HCT116 (cell line): ENCODE measurements around the gene ELAPOR2. TPM values are rescaled to one million over a fixed set of nuclear protein-coding genes. Genes with fewer than 3 reads are reported as not detected.

Source experiments
- ATAC-seq: fragments of 200-7000 bp; cut with Tn5 transposase; 2 replicates; pipeline ENCODE4 v1.9.1; 2020; ENCODE audit warnings: mild to moderate bottlenecking, moderate library complexity
- BruUV-seq: library from RNA; stranded (reverse); fragments of 400-500 nt; replicated peaks from 2 replicates; lab custom pipeline; 2021; lab: Mats Ljungman, UMichigan
- CTCF ChIA-PET: fragments of 300-600 bp; sonication (Branson Sonifier 250); formaldehyde crosslinking; loops from one replicate; lab custom pipeline; 2021; ENCODE audit warnings: antibody characterized with exemption; lab: Charles Lee
- POLR2A ChIA-PET: fragments of 300-600, 350-600 bp; sonication (Branson Sonifier 250); formaldehyde crosslinking; loops from one replicate; lab custom pipeline; 2021; ENCODE audit warnings: antibody characterized with exemption; lab: Charles Lee
- RAD21 ChIA-PET, 2 experiments: fragments of 300-600 bp; sonication (Branson Sonifier 250); formaldehyde crosslinking; loops; one replicate each; lab custom pipeline; 2023; ENCODE audit warnings: low total read pairs in 2 of 2; ENCODE audit not compliant: uncharacterized antibody in 2 of 2, unreplicated experiment in 2 of 2, low non-redundant PET in 1 of 2; lab: Charles Lee
- DNase-seq: peaks from one replicate; pipeline ENCODE4 v3.0.0-alpha.2; 2010; ENCODE audit warnings: low read depth, low spot score
- H2AFZ ChIP-seq: fragments of 200-600 bp; shearing (Covaris generic), sonication (generic); 2 replicates; pipeline ENCODE4 v1.6.1; 2017; ENCODE audit warnings: low read depth, mixed run types, mixed read lengths, antibody characterized with exemption, low read length; ENCODE audit not compliant: poor library complexity, severe bottlenecking
- H3K27ac ChIP-seq: 2 replicates; pipeline ENCODE4 v1.5.1; 2012; ENCODE audit warnings: low read depth, low read length
- H3K27me3 ChIP-seq: fragments of 200-600 bp; sonication (generic); 2 replicates; pipeline ENCODE4 v1.6.1; 2016; ENCODE audit warnings: mixed run types, low read length, mixed read lengths; ENCODE audit not compliant: insufficient read depth
- H3K36me3 ChIP-seq, 2 experiments: fragments of 200-500 bp in 1 of 2; fragments of 200-600 bp in 1 of 2; sonication (Bioruptor generic) in 1 of 2; sonication (generic) in 1 of 2; 2 replicates each; pipeline versions ENCODE4 v1.5.1 to v1.6.1; 2014 to 2016; ENCODE audit warnings: low read length in 2 of 2, inconsistent platforms in 1 of 2, mixed read lengths in 1 of 2, mixed run types in 1 of 2; ENCODE audit not compliant: insufficient read depth in 2 of 2, control insufficient read depth in 1 of 2
- H3K4me1 ChIP-seq, 2 experiments: fragments of 200-600 bp in 1 of 2; sonication (generic) in 1 of 2; 2 replicates each; pipeline versions ENCODE4 v1.5.1 to v1.6.1; 2012 to 2017; ENCODE audit warnings: low read length in 2 of 2, inconsistent platforms in 1 of 2, mild to moderate bottlenecking in 1 of 2, mixed read lengths in 1 of 2, mixed run types in 1 of 2, moderate library complexity in 1 of 2; ENCODE audit not compliant: insufficient read depth in 2 of 2, control insufficient read depth in 1 of 2
- H3K4me2 ChIP-seq: fragments of 200-600 bp; sonication (generic); 2 replicates; pipeline ENCODE4 v1.6.1; 2017; ENCODE audit warnings: mixed run types, low read length, mixed read lengths
- H3K4me3 ChIP-seq, 2 experiments: fragments of 200-600 bp in 1 of 2; sonication (generic) in 1 of 2; replicated peaks in 1 of 2; 2 replicates each; pipeline ENCODE4 v1.5.1; 2011 to 2016; ENCODE audit warnings: low read length in 2 of 2, control low read depth in 1 of 2, low read depth in 1 of 2, mild to moderate bottlenecking in 1 of 2, mixed read lengths in 1 of 2, mixed run types in 1 of 2
- H3K79me2 ChIP-seq: fragments of 200-600 bp; sonication (generic); 2 replicates; pipeline ENCODE4 v1.6.1; 2017; ENCODE audit warnings: mild to moderate bottlenecking, mixed run types, low read length, moderate library complexity, mixed read lengths; ENCODE audit not compliant: insufficient read depth
- H3K9ac ChIP-seq: fragments of 200-600 bp; sonication (generic); 2 replicates; pipeline ENCODE4 v1.6.1; 2016; ENCODE audit warnings: low read length, mixed read lengths
- H3K9me2 ChIP-seq: fragments of 200-600 bp; sonication (generic), shearing (Covaris generic); 2 replicates; pipeline ENCODE4 v1.6.1; 2017; ENCODE audit warnings: mixed run types, mild to moderate bottlenecking, moderate library complexity; ENCODE audit not compliant: insufficient read depth
- H3K9me3 ChIP-seq, 2 experiments: fragments of 200-500 bp in 1 of 2; fragments of 200-600 bp in 1 of 2; sonication (Bioruptor generic) in 1 of 2; sonication (generic) in 1 of 2; 2 replicates each; pipeline ENCODE4 v1.6.1; 2014 to 2017; ENCODE audit warnings: low read length in 2 of 2, mixed read lengths in 2 of 2, inconsistent platforms in 1 of 2, low read depth in 1 of 2, mild to moderate bottlenecking in 1 of 2, mixed run types in 1 of 2, moderate library complexity in 1 of 2; ENCODE audit not compliant: control insufficient read depth in 1 of 2, insufficient read depth in 1 of 2
- H4K20me1 ChIP-seq: fragments of 200-600 bp; sonication (generic), shearing (Covaris generic); 2 replicates; pipeline ENCODE4 v1.6.1; 2017; ENCODE audit warnings: mixed run types, mild to moderate bottlenecking, moderate library complexity; ENCODE audit not compliant: insufficient read depth
- ATF3 ChIP-seq: IDR thresholded peaks from 2 replicates; pipeline ENCODE4 v1.6.1; 2012
- CTCF ChIP-seq, 3 experiments: fragments of 200-600 bp in 1 of 3; sonication (generic) in 1 of 3; IDR thresholded peaks in 2 of 3; conservative IDR thresholded peaks in 1 of 3; 2 replicates each; pipeline ENCODE4 v1.5.1; 2012 to 2017; ENCODE audit warnings: low read depth in 2 of 3, low read length in 2 of 3, antibody characterized with exemption in 1 of 3, borderline replicate concordance in 1 of 3, control low read depth in 1 of 3, mild to moderate bottlenecking in 1 of 3, mixed read lengths in 1 of 3, mixed run types in 1 of 3, moderate library complexity in 1 of 3; ENCODE audit not compliant: insufficient read depth in 1 of 3
- ELF1 ChIP-seq: IDR thresholded peaks from 2 replicates; pipeline ENCODE4 v1.6.1; 2012; ENCODE audit warnings: low read depth, borderline replicate concordance
- MAX ChIP-seq: IDR thresholded peaks from 2 replicates; pipeline ENCODE4 v1.6.1; 2012
- POLR2AphosphoS5 ChIP-seq: IDR thresholded peaks from 2 replicates; pipeline ENCODE4 v1.6.1; 2011; ENCODE audit warnings: mild to moderate bottlenecking, low read depth, low read length, moderate library complexity
- intact Hi-C: fragments of 100-400 bp; cut with micrococcal nuclease; formaldehyde crosslinking; loops from 2 replicates; pipeline ENCODE4 v1.10.0; 2022
- total RNA-seq: library from RNA; stranded (reverse); gene quantifications from one replicate; pipeline ENCODE4 v1.2.1, GENCODE V29; 2021; ENCODE audit not compliant: unreplicated experiment

Gene ELAPOR2
- total RNA-seq, 1 experiment from 2014 or later, result 26.0 TPM

- Histone ChIP-seq H3K4me2 (no peak overlapping the region), H3K4me1 (no peaks in the 10 kb centered on the region), H3K27me3 (no peaks in the 10 kb centered on the region), H3K79me2 (no peaks in the 10 kb centered on the region), H3K9ac (no peak overlapping the region), H3K4me3 (no peak overlapping the region), H3K9me3 (no peaks in the 10 kb centered on the region)
- POLR2A ChIA-PET, result no interaction called here
- no peak for ATAC-seq
- RAD21 ChIA-PET, result no interaction called here
- TF ChIP-seq ELF1 (no peak), ATF3 (no peak), POLR2AphosphoS5 (no peak), MAX (no peak), CTCF (IDR thresholded peaks at IDR 0.05 in 2 of 3, conservative IDR thresholded peaks at IDR 0.05 in 1 of 3; ENCODE audit: borderline replicate concordance in 1 of 3, insufficient read depth in 1 of 3, low read depth in 2 of 3, low read length in 2 of 3) (no peak)
- TF ChIP-seq, all 23 proteins: peak for 0
- no peaks in the 10 kb centered on the region for H3K9me2 ChIP-seq
- H3K27ac ChIP-seq, result no peak overlapping the region
- H3K36me3 ChIP-seq, result no peaks in the 10 kb centered on the region
- no peak overlapping the region for H2AFZ ChIP-seq
- no peaks in the 10 kb centered on the region for H4K20me1 ChIP-seq
- CTCF ChIA-PET, result no interaction called here
- BruUV-seq, result no TSS peak
- intact Hi-C loops, result no loop called here
- DNase-seq, result no peak
Measured at GRCh38 chr7:87107949-87108776, 48.7 kb upstream of the ELAPOR2 start.
